BLaER1 (cell line): ENCODE results near the gene ADARB1.

Source experiments
- H3K27ac ChIP-seq: shearing (Covaris generic); formaldehyde crosslinking; 2 replicates; pipeline ENCODE4 v1.8.1; 2022
- H3K27me3 ChIP-seq: shearing (Covaris generic); formaldehyde crosslinking; 2 replicates; pipeline ENCODE4 v1.8.1; 2022
- H3K36me3 ChIP-seq: shearing (Covaris generic); formaldehyde crosslinking; 2 replicates; pipeline ENCODE4 v1.8.1; 2022
- H3K4me1 ChIP-seq: shearing (Covaris generic); formaldehyde crosslinking; 2 replicates; pipeline ENCODE4 v1.8.1; 2022
- H3K4me2 ChIP-seq: shearing (Covaris generic); formaldehyde crosslinking; 2 replicates; pipeline ENCODE4 v1.8.1; 2022
- H3K4me3 ChIP-seq: shearing (Covaris generic); formaldehyde crosslinking; 2 replicates; pipeline ENCODE4 v1.8.1; 2022
- H3K9ac ChIP-seq: shearing (Covaris generic); formaldehyde crosslinking; 2 replicates; pipeline ENCODE4 v1.8.1; 2022
- H3K9me3 ChIP-seq: shearing (Covaris generic); formaldehyde crosslinking; 2 replicates; pipeline ENCODE4 v1.8.1; 2022
- H4K20me1 ChIP-seq: shearing (Covaris generic); formaldehyde crosslinking; 2 replicates; pipeline ENCODE4 v1.8.1; 2022
- Cebpa-rat ChIP-seq: shearing (Covaris generic); IDR thresholded peaks from 2 replicates; pipeline ENCODE4 v1.8.1; 2022

ADARB1 gene

DNA sequence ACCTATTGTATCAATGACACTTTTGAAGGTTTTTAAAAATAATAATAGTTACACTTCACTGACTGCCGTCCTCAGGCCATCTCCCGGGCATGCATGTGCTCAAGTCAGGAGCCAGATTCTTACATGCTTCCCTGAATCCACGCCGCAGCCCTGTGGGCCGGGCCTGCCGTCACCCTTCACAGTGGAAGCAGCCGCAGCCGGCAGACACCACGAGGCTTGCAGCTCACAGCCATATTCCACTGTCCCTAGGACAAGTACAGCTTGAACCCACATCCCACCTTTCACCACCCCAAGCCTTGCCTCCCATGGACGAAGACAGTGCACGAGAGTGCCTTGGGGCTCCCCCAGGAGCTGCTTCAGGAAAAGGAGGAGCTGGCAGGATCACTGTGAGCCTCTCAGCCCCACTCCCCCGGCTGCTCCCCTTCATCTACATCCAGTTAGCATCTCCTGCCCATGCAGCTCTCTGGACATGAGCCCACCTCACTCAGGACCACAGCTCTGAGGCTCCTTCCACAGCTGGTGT lies 136.1 kb downstream of the ADARB1 start:
- Histone ChIP-seq H3K4me2 (no peak overlapping the region), H3K9me3 (peaks cover 10% of the 10 kb centered on the region)

DNA sequence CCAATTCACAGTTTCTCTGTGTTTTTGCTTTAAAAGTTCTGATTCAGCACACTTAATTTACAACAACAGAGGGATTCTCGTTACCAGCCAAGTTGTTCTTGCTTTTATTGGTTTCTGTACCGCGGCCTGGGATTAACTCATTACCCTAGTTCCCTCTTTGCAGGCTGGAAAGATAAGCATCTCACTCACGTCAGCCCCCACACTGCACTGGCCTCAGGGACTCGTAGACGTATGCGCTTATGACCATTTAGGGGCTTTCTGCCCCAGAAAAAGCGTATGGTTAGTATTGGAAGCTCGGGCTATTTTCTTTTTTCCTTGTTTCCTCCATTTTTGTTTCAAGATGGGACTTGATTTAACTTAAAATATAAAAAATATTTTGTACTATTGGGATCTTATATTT lies 137.3 kb downstream of the ADARB1 start:
- H3K4me3 ChIP-seq = no peak overlapping the region
- no peaks in the 10 kb centered on the region; the same call in 1 of the 2 replicates for H3K4me1 ChIP-seq
- no peaks in the 10 kb centered on the region for H3K27me3 ChIP-seq

More for the DNA sequence above, 136.1 kb downstream of the ADARB1 start:
- Histone ChIP-seq H3K4me3 (no peak overlapping the region), H3K27ac (no peak overlapping the region), H3K9ac (no peak overlapping the region), H3K36me3 (peaks cover 86% of the 10 kb centered on the region), H3K27me3 (no peaks in the 10 kb centered on the region), H4K20me1 (peaks cover 8% of the 10 kb centered on the region; the same call in 1 of the 2 replicates), H3K4me1 (no peaks in the 10 kb centered on the region; the same call in 1 of the 2 replicates)
- no peak for TF ChIP-seq Cebpa-rat

DNA sequence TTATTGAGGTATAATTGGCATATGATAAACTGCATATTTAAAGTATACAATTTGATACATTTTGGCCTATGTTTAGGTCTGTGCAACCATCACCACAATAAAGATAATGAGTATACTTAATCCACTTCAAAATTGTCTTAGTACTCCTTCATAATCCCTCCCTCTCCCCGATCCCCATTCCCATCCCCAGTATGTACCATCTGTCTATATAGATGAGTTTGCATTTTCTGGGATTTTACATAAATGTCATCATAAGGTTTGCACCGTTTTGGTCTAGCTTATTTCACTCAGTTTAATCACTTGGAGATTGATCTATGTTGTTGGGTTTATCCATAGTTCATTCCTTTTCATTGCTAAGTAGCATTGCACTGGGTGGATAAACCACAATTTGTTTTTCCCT lies 139.0 kb downstream of the ADARB1 start:
- Histone ChIP-seq H3K4me2 (no peak overlapping the region), H3K27ac (no peak overlapping the region), H3K4me3 (no peak overlapping the region), H3K9ac (no peak overlapping the region), H3K9me3 (peaks cover 36% of the 10 kb centered on the region), H3K27me3 (no peaks in the 10 kb centered on the region), H4K20me1 (peaks cover 8% of the 10 kb centered on the region; the same call in 1 of the 2 replicates), H3K36me3 (peaks cover 80% of the 10 kb centered on the region), H3K4me1 (no peaks in the 10 kb centered on the region)
- TF ChIP-seq Cebpa-rat = no peak

More for the DNA sequence above, 137.3 kb downstream of the ADARB1 start:
- H3K9me3 ChIP-seq = peaks cover 19% of the 10 kb centered on the region
- H3K4me2 ChIP-seq = no peak overlapping the region
- no peak overlapping the region for H3K9ac ChIP-seq
- peaks cover 8% of the 10 kb centered on the region; the same call in 1 of the 2 replicates for H4K20me1 ChIP-seq
- peaks cover 81% of the 10 kb centered on the region for H3K36me3 ChIP-seq
- H3K27ac ChIP-seq = no peak overlapping the region
- no peak for TF ChIP-seq Cebpa-rat

DNA sequence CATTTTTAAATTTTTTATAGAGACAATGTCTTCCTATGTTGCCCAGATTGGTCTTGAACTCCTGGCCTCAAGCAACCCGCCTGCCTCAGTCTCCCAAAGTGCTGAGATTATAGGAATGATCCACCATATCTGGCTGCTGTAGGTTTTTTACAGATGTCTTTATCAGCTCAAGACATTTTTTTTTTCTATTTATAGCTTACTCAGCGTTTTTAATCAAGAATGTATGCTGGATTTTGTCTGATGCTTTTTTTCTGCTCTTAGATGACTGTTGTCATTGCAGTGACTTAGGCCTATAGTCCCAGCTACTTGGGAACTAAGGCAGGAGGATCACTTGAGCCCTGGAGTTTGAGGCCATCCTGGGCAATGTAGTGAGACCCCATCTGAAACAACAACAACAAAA lies 140.8 kb downstream of the ADARB1 start:
- no peak overlapping the region for H3K4me3 ChIP-seq

DNA sequence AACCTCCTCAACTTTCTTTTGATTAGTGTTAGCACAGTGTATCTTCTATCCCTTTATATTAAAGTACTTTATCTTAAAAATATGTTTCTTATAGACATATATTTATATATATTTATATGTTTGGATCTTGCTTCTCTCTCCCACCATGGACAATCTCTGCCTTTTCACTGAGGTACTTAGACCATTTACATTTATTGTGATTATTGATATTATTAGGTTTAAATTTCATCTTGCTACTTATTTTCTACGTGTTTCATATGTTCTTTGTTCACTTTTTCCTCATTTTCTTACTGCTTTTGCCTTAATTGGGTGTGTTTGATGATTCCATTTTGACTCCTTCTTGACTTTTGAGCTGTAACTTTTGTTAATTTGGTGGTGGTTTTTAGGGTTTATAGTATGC lies 142.6 kb downstream of the ADARB1 start:
- Histone ChIP-seq H4K20me1 (no peaks in the 10 kb centered on the region), H3K9me3 (peaks cover 38% of the 10 kb centered on the region), H3K36me3 (peaks cover 71% of the 10 kb centered on the region), H3K4me1 (peaks cover 21% of the 10 kb centered on the region), H3K9ac (no peak overlapping the region), H3K4me2 (no peak overlapping the region), H3K27ac (no peak overlapping the region), H3K4me3 (no peak overlapping the region), H3K27me3 (no peaks in the 10 kb centered on the region)
- TF ChIP-seq Cebpa-rat = no peak

More for the DNA sequence above, 140.8 kb downstream of the ADARB1 start:
- Histone ChIP-seq H4K20me1 (peaks cover 8% of the 10 kb centered on the region; the same call in 1 of the 2 replicates), H3K9ac (no peak overlapping the region), H3K36me3 (peaks cover 71% of the 10 kb centered on the region), H3K9me3 (peaks cover 38% of the 10 kb centered on the region), H3K27me3 (no peaks in the 10 kb centered on the region), H3K4me1 (peaks cover 17% of the 10 kb centered on the region), H3K27ac (no peak overlapping the region), H3K4me2 (no peak overlapping the region)
- no peak for TF ChIP-seq Cebpa-rat

DNA sequence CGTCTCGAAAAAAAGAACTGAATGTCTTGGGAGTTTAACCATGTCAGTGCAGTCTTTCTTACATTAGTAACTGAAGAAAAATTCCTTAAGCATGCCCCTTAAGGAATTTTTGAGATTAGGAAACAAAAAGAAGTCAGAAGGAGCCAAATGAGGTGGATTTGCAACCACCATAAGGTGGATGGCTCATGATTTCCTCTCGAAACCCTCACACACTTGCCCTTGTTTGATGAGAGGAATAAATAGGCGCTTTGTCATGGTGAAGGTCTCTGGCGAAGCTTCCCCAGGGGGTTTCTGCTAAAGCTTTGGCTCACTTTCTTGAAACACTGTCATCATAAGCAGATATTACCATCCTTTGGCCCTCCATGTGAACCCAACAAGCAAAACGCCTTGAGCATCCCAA lies 145.1 kb downstream of the ADARB1 start:
- H3K9ac ChIP-seq = 0 out of 2 replicates have a peak overlapping the region, but pooled peaks have one; percentile 9
- peak overlapping the region; percentile 44 for H3K4me2 ChIP-seq
- peaks cover 21% of the 10 kb centered on the region for H3K4me1 ChIP-seq
- peaks cover 71% of the 10 kb centered on the region for H3K36me3 ChIP-seq
- peaks cover 38% of the 10 kb centered on the region for H3K9me3 ChIP-seq
- H3K27me3 ChIP-seq = no peaks in the 10 kb centered on the region
- no peak overlapping the region for H3K27ac ChIP-seq
- no peak for TF ChIP-seq Cebpa-rat
- 0 out of 2 replicates have a peak, but pooled peaks cover 8% of the 10 kb centered on the region for H4K20me1 ChIP-seq
- H3K4me3 ChIP-seq = no peak overlapping the region

DNA sequence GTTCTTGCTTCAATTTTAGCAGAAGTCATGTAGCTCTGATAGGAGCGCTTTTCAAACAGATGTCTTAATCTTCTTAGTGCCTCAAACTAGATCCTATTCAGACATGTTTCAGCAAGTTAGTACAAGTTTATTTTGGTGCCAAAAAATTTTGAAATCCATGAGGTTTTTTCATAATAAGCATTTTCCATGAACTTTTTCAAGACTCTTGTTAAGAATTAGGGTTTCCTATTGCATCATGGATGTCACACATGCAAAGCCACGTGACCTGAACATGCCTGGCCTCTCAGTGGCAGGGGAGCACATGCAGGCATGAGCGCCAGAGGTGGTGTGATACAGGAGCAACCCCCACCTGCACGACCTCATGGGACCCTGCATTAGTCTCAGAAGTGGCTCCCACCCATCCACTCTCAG lies 145.7 kb downstream of the ADARB1 start:
- Histone ChIP-seq H3K4me1 (peaks cover 21% of the 10 kb centered on the region), H3K4me2 (peak overlapping the region; percentile 44), H3K36me3 (peaks cover 66% of the 10 kb centered on the region), H3K9me3 (peaks cover 33% of the 10 kb centered on the region), H3K4me3 (no peak overlapping the region), H3K27me3 (no peaks in the 10 kb centered on the region), H3K9ac (no peak overlapping the region), H3K27ac (no peak overlapping the region), H4K20me1 (0 out of 2 replicates have a peak, but pooled peaks cover 8% of the 10 kb centered on the region)
- TF ChIP-seq Cebpa-rat = no peak

DNA sequence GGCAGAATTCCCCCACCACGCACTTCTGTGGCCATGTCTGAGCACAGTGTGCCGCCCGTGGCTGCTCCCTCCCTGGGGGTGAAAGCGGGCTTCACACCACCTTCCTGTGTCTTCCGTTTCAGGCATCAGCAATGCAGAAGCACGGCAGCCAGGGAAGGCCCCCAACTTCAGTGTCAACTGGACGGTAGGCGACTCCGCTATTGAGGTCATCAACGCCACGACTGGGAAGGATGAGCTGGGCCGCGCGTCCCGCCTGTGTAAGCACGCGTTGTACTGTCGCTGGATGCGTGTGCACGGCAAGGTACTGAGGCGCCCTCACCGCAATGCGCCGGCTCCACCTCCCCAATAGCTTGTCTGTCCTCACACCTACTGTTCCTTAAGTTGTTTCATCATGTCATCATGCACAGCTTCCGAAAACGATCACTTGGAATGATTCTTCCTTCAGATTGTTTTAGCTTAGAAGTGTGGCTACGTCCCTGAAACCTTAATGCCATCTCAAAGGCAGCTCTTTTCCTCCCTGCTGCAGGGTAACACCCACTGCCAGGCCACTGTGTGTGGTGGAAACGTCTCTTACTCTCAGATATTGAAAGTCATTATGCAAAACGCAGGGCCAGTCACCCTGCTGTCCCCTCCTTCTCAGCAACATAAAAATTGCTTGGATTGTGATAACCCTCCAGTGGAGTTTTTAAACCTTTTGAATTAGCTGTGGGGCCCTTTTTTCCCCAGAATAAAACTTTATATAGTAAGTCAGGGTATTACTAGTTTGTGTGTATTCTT lies 146.5 kb downstream of the ADARB1 start:
- H3K4me3 ChIP-seq = no peak overlapping the region
- no peak for TF ChIP-seq Cebpa-rat
- H3K36me3 ChIP-seq = peaks cover 65% of the 10 kb centered on the region
- H3K27ac ChIP-seq = 0 out of 2 replicates have a peak overlapping the region, but pooled peaks have one; percentile 1
- peaks cover 21% of the 10 kb centered on the region for H3K4me1 ChIP-seq
- no peaks in the 10 kb centered on the region for H3K27me3 ChIP-seq
- no peak overlapping the region for H3K9ac ChIP-seq
- H3K9me3 ChIP-seq = peaks cover 26% of the 10 kb centered on the region
- H4K20me1 ChIP-seq = 0 out of 2 replicates have a peak, but pooled peaks cover 8% of the 10 kb centered on the region
- no peak overlapping the region for H3K4me2 ChIP-seq

DNA sequence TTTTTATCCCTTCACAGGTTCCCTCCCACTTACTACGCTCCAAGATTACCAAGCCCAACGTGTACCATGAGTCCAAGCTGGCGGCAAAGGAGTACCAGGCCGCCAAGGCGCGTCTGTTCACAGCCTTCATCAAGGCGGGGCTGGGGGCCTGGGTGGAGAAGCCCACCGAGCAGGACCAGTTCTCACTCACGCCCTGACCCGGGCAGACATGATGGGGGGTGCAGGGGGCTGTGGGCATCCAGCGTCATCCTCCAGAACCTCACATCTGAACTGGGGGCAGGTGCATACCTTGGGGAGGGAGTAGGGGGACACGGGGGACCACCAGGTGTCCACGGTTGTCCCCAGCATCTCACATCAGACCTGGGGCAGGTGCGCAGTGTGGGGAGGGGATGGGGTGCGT lies 147.6 kb downstream of the ADARB1 start:
- H3K4me2 ChIP-seq = no peak overlapping the region
- H3K27ac ChIP-seq = no peak overlapping the region
- H3K9me3 ChIP-seq = peaks cover 16% of the 10 kb centered on the region
- H3K4me3 ChIP-seq = no peak overlapping the region
- no peak overlapping the region for H3K9ac ChIP-seq
- no peaks in the 10 kb centered on the region for H3K27me3 ChIP-seq
- 0 out of 2 replicates have a peak, but pooled peaks cover 8% of the 10 kb centered on the region for H4K20me1 ChIP-seq
- peaks cover 21% of the 10 kb centered on the region for H3K4me1 ChIP-seq
- H3K36me3 ChIP-seq = peaks cover 64% of the 10 kb centered on the region
- TF ChIP-seq Cebpa-rat = no peak
